Measurements from ENCODE around the gene RHOG. TPM values are rescaled to one million over a fixed set of nuclear protein-coding genes. Genes with fewer than 3 reads are reported as not detected.
A peak's percentile ranks its signal among the peaks of the same experiment; 100 is the strongest.
"Not testable (repeated sequence)": the region's sequence is repeated elsewhere in the genome, so short reads cannot be mapped to it uniquely, and the experiment has no call there.

RHOG gene
- total RNA-seq, 1 donor from 2014 or later = 40.8 TPM

DNA sequence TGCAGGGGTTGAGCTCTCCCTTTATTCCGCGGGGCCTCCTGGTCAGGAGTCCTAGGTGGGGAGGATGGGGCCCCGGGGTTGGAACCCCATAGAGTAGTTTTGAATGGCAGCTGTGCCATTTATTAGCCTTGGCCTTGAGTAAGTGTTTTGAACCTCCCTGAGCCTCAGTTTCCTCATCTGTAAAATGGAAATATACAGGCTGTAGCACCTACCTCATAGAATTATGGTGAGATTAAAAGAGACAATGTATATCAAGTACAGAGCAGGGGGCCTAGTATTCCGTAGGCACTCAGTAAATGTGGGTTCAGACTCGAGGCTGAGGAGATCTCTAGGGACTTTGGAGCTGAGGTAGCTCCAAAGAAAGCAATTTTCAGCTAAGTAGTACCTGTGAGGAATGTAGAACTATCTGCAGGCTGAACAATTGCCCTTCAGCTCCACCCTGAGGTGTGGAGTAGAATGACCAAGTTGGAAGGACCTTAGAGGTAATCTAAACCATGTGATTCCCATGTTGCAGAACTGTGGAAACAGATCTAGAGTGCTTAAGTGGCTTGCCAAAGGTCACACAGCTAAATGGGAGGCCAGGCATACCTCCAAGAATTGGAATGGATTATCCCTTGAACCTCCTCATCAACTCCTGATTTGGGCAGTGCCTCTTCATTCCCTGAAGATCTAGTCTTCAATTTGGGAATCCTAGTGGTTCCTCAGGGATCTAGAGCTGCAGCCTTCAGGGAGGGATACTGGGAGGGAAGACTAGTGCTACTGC lies 31.7 kb downstream of the RHOG start:
- no peak for DNase-seq (ENCODE audit: low spot score)

DNA sequence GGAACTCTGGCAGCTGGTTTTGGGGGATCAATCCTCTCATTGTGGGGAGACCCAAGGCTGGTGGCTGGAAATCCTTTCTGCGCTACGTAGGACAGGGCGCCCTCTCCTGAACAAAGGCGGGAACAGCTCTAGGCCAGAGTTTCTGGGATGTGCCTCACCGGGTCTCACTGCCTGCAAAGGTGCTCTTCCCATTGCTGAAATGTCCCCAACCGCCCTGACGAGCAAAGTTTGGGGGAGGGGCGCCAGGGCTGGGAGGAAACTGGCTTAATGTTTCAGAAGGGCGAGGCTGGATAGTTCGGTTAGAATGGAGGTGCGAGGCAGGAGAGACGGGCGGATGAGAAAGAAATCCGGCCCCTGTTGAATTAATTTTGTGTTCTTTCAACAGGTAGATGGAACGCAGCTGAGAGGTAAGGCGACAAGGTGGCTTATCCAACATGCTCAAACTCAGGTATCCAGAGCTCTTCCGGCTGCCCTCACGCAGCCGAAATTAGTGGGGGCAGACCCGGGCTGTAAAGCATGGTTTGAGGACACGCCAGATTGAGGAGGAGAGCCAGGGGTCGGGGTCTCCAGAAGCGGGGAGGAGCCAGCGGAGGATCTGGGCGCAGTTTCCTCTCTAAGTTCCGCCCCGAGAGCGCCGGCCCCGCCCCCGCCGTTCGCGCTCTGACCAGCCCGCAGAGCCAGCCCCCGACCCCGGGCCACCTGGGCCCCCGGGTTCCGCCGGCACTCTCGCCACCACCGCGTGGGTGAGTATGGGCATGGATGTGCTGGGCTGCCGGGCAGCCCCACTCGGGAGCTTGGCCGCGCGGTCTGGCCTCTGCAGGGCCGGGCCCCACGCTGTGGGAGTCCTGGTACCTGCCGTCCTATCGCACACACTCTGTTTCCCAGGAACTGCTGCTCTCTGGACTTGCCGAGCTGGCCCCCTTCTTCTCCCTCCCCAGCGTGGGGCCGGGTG lies 32.6 kb downstream of the RHOG start, which contains the start of gene PGAP2:
PGAP2 (plus strand) TSS at position 652 of the 952 bp plus-strand sequence. CDS start 2,700 bp downstream, outside the sequence.
- DNase-seq (ENCODE audit: low spot score) = peak; percentile 64

DNA sequence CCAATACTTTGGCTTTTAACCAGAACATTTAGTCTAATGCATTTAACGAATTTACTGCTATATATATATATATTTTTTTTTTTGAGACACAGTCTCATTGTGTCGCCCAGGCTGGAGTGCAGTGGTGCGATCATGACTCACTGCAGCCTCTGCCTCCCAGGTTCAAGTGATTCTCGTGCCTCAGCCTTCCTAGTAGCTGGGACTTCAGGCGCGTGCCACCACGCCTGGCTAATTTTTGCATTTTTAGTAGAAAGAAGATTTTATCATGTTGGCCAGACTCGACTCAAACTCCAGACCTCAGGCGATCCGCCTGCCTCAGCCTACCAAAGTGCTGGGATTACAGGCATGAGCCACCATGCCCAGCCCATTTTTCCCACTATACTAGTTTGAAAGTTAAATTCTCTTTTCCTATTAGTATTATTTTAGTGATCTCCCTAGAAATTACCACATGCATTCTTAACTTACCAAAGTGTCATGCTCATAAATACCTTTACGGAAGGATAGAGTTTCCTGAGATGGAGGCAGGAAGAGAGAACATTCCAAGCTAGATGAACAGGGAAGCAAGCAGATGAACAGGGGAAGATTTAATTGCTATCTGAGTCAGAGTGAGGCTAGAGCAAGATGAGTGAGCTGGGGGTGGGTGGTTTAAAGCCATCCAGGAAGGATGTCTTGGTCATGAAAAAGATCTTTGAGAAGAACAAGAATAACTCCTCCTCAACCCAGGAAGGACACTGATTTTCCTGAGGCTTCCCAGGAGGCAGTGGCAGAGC lies 36.8 kb downstream of the RHOG start:
- DNase-seq (ENCODE audit: low spot score) = no peak

DNA sequence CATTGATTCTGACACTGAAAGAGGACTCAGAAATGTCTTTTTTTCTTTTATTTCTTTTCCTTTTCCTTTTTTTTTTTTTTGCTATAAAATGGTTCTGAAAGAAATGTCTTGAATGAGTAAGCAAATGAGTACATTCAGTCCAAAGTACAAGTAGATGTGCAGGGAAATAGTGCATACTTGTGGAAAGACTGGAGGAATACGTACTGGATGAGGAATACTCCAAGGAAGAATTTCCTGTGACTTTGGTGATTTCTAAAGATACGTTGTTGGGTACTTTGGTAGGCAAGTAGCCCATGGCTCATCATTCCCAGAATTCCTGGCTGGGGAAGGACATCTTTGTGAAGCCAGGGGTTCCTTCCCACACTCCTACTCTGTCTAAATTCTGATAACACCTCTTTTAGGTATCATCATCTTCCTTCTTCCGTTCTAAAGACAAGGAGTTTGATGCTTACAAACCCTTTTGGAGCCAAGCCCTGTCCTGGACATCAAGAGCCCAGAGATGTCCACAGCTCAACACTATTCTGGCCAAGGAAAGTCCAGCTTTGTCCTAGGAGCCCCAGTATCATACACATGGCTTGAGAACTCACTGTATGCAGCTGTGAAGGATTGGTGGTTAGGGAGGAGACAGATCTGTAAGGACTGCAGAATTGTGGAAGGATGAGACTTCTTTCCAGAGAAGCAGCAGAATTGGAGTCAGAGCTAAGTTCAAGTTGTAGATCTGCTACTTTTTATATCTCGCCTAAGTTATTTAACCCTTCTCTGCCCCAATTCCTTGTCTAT lies 38.6 kb downstream of the RHOG start:
- no peak for DNase-seq (ENCODE audit: low spot score)

DNA sequence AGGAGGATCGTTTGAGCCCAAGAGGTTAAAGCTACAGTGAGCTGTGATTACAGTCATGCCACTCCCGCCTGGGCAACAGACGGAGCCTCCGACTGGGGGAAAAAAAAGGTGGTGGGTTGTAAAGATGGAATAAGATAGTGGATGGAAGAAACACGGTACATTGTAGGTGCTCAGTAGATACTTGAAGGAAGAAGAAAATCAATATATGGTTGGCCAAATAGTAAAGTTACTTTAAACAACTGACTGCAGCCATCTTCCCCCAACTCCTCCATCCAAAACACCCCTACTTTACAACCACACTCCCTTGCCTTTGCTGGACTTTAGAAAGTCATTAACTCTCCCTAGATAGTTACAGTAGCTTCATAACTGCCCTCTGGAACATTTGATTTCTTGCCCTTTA lies 40.9 kb downstream of the RHOG start:
- DNase-seq (ENCODE audit: low spot score) = no peak

DNA sequence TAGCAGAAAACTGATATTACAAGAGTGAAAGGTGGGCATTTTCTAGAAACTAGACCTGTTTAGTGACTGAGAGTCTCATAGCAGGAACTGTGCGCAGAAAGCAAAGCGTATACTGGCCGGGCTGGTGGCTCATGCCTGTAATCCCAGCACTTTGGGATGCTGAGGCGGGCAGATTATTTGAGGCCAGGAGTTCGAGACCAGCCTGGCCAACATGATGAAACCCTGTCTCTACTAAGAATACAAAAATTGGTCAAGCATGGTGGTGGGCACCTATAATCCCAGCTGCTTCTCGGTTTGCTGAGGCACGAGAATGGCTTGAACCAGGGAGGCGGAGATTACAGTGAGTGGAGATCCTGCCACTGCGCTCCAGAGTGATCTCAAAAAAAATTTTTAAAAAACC lies 41.6 kb downstream of the RHOG start:
- DNase-seq (ENCODE audit: low spot score) = no peak

DNA sequence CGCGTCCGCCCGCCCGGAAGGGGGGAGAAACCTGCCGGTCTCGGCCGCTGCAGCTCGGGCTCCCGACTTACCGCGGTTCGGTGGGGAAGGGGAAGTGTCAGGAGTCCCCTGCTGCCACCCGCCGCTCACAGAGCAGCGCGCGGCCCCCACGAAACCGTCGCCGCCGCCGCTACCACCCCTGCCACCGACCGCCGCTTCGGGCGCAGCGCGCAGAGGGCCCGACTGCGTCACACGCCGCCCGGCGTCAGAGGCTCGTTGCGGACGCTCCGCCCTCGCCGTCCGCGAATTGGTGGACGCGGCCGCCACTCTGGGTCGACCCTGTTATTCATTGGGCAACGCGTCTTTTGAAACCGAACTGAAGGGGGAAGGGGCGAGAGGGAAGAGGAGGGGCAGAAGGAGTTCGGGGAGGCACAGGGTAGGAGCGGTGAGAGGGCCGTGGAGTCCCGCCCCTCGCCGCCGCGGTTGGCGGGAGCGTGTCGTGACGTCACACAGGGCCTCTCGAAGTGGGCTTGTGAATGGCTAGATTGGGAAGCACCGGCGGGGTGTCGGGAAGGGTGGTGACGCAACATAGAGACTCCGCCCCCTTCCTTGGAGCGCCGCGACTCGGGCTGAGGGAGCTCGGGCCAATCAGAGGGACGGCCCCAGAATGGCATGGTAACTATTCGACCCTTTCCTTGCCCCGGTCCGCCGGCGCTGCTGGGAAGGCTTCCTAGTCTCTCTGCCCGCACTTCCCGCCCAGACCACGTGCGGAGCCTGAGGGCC lies 43.2 kb downstream of the RHOG start, which contains the start of gene NUP98:
NUP98 (minus strand) TSS at position 226 of the 762 bp plus-strand sequence. CDS start 15,437 bp downstream, outside the sequence.
- peak; percentile 100 for DNase-seq (ENCODE audit: low spot score)

DNA sequence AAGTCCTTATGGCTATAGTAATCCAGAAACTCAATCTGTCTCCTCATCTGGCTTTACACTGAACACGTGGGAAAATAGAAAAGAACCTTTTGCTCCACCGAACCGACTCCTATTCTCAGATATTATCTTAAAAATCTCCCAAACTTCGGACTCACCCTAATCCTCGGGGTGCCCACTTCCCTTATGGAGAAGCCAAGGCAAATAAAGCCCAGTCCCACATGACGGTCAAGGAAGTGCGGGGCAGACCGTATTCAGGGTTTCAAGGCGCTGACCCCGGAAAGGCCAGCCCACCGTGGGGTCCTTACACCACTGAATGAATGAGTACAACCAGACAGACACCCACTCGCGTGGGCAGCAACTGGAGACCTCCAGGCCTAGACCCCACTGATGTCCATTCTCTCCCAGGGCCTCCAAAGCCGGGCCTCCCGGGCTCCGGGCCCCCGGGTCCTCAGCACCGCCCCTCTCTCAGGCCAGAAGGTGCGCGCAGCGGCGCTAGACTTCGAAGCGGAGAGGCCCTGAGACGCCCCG lies 43.9 kb downstream of the RHOG start:
- DNase-seq (ENCODE audit: low spot score) = no peak

DNA sequence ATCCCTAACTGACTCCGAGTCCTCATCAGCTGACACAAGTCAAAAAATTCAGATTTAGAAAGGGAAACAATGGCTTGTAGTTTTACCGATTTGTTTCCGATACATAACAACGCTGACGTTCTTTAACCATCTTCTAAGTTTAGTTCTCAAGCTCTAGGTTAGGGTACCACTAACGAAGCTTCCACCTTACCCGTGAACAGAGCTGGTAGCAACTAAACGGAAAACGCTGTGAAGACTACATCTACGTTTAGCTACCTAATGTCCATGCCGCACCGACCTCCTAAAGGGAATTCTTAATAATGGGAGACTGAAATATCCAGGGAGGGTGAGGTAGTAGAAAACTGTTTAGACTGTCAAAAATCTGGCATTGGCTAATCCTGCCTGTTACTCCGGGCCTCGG lies 44.4 kb downstream of the RHOG start:
- peak; percentile 24 for DNase-seq (ENCODE audit: low spot score)

DNA sequence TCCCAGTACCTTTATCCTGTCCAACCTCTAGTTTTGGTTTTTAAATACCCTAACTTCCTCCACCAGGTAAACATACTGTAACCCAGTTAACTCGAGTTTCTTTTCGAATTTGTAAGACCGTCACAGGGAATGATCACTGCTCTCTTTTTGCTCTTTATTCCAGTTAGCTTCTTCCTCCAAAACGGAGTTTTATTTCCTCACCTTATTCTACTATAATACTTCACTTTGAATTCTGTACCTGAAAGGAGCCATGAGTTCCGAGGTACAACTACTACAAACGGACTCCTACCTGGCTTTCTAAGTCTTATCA lies 44.8 kb downstream of the RHOG start:
- no peak for DNase-seq (ENCODE audit: low spot score)

DNA sequence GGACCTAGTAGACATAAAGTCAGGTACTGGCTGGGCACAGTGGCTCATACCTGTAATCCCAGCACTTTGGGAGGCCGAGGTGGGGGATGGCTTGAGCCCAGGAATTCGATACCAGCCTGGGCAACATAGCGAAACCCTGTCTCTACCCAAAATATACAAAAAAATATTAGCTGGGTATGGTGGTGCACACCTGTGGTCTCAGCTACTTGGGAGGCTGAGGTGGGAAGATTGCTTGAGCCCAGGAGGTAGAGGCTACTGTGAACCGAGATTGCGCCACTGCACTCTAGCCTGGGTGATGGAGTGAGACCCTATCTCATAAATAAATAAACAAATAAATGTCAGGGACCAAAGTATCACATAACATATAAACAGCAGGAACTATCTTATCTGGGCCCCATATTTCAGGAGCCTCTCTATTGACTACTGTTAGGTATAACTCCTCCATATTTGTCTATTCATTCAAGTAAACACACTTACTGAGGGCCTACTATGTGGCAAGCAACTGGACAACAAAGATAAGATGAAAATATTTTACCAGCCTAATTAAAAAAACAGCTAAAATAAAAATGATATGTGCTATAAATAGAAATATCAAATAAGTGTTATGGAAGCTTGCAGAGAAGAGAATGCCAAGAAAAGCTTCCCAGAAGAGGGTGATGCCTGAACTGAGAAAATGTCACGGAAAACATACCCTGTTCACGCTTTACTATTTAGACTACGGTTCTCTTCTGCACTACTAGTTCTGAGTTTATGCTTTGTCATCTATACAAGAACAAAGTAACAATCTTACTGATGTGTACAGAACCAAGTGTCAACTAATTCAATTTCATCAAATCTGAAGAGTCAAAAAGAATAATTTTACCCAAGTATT lies 45.4 kb downstream of the RHOG start:
- no peak for DNase-seq (ENCODE audit: low spot score)

DNA sequence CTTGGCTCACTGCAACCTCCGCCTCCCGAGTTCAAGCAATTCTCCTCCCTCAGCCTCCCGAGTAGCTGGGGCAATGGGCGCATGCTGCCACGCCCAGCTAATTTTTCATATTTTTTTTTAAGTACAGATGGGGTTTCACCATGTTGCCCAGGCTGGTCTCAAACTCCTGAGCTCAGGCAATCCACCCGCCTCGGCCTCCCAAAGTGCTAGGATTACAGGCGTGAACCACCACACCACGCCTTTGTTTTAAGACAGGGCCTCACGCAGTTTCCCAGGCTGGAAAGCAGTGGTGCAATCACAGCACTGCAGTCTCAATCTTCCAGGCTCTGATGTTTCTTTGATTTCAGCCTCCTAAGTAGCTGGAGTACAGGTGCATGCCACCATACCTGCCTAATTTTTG lies 46.4 kb downstream of the RHOG start:
- not testable (repeated sequence) for DNase-seq (ENCODE audit: low spot score)

DNA sequence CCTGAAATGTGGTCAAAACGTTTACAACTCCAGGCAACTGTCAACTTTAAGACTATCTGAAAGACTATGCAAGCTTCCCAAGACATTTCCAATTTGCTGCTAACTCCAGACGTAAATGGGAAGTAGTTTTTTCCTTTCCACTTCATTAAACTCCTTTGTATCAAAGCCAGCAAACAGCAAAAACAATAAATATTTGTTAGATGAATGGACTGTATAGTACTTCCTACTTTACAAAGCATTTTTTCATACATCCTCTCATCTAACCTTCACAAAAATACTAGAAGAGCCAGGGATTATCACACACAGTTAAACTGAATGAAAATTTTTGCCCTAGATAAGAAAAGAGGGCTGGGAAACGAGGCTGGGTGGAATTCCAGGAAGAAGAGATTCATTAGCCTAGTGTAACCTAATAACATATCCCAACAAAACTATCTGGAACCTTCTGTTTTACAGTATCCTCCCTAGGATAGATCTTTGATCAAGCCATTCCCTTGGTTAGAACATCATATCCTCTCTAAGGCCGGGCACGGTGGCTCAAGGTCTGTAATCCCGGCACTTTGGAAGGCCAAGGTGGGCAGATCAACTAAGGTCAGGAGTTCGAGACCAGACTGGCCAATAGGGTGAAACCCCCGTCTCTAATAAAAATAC lies 53.9 kb downstream of the RHOG start:
- DNase-seq (ENCODE audit: low spot score) = no peak

DNA sequence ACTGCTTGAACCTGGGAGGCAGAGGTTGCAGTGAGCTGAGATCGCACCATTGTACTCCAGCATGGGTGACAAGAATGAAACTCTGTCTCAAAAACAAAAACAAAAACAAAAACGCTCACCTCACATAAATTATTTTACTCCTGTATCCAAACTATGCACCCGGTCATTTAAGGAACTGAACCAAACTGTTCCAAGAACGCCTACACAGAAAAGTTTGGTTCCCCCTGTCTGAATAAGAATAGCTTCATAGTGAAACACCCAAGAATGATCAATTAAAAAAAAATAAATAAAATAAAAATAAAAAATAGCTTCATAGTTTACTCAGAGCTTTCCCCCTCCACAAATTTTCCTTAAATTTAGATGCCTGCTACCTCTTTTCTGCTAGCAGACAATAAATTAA lies 57.1 kb downstream of the RHOG start:
- DNase-seq (ENCODE audit: low spot score) = no peak

DNA sequence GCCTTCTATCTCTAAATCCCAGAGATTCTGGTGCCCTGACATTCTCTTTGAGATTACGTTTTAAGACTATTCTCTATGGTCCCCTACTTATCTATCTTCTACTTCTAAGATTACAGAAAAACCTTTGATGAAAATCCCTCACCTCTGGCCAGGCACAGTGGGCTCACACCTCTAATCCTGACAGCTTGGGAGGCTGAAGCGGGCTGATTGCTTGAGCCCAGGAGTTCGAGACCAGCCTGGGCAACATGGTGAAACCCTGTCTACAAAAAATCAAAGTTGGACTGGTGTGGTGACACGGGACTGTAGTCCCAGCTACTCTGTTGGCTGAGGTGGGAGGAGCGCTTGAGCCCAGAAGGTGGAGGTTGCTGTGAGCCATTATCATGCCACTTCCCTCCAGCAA lies 57.8 kb downstream of the RHOG start:
- DNase-seq (ENCODE audit: low spot score) = no peak

DNA sequence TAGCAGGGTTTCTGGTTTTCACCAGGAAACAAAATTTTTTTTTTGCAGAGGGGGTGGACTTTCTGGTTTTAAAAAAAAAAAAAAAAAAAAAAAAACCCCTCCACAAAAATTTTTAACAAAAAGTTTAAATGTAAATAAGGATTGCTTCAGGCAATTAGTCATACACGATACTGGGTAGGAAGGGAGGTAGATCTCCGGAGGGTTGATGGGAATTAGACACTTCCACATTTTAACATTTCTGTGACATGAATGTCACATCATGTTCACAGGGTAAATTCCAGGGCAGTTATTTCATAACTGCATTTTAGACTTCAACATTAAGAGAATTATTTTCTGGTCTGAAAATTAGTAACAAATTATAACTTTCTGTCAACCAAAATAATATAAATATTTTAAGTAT lies 59.3 kb downstream of the RHOG start:
- DNase-seq (ENCODE audit: low spot score) = no peak

Measured in ureter (tissue), 1 donor.